CD4-positive, alpha-beta T cell treated with Interferon alpha-2 for 1 hour (primary cell): ENCODE data around the gene CEACAM18.
"Not testable (repeated sequence)": the region's sequence is repeated elsewhere in the genome, so short reads cannot be mapped to it uniquely, and the experiment has no call there.

Experiments
- DNase-seq, 2 donors: peaks; one replicate each; pipeline ENCODE4 v3.0.0-alpha.2; 2020 to 2022

CEACAM18 gene

GRCh38 chr19:51500931-51501330 lies 22.6 kb downstream of the CEACAM18 start:
- DNase-seq, result not testable (repeated sequence)

GRCh38 chr19:51501594-51502263 lies 23.4 kb downstream of the CEACAM18 start, which contains the start of gene SIGLEC12:
SIGLEC12 (minus strand) TSS chr19:51501800; CDS start chr19:51501733, 67 bp downstream.
- DNase-seq, result peak; percentile 29 to 66

GRCh38 chr19:51503286-51503817 lies 25.0 kb downstream of the CEACAM18 start:
- no peak for DNase-seq

GRCh38 chr19:51503896-51504295 lies 25.6 kb downstream of the CEACAM18 start:
- no peak for DNase-seq

GRCh38 chr19:51505904-51506303 lies 27.6 kb downstream of the CEACAM18 start:
- no peak for DNase-seq

GRCh38 chr19:51507192-51507591 lies 28.9 kb downstream of the CEACAM18 start:
- no peak for DNase-seq

- DNase-seq, result no peak
Measured at GRCh38 chr19:51507640-51508058, 29.3 kb downstream of the CEACAM18 start.

- no peak for DNase-seq
Measured at GRCh38 chr19:51508059-51508733, 29.9 kb downstream of the CEACAM18 start.

GRCh38 chr19:51509823-51510660 lies 31.7 kb downstream of the CEACAM18 start:
- DNase-seq, result no peak

- peak in 1 of 2 donors; percentile 24 for DNase-seq
Measured at GRCh38 chr19:51511353-51511752, 33.0 kb downstream of the CEACAM18 start.

GRCh38 chr19:51513968-51514367 lies 35.6 kb downstream of the CEACAM18 start:
- no peak for DNase-seq

GRCh38 chr19:51514866-51515481 lies 36.6 kb downstream of the CEACAM18 start:
- peak in 1 of 2 donors; percentile 60 for DNase-seq

- DNase-seq, result no peak
Measured at GRCh38 chr19:51520728-51521127, 42.4 kb downstream of the CEACAM18 start.

GRCh38 chr19:51521357-51521756 lies 43.0 kb downstream of the CEACAM18 start:
- DNase-seq, result no peak

GRCh38 chr19:51521781-51522180 lies 43.4 kb downstream of the CEACAM18 start:
- no peak for DNase-seq

GRCh38 chr19:51524666-51525264 lies 46.4 kb downstream of the CEACAM18 start:
- DNase-seq, result no peak

- DNase-seq, result no peak
Measured at GRCh38 chr19:51525651-51526050, 47.3 kb downstream of the CEACAM18 start.

- no peak for DNase-seq
Measured at GRCh38 chr19:51529301-51529700, 51.0 kb downstream of the CEACAM18 start.

GRCh38 chr19:51530616-51531015 lies 52.3 kb downstream of the CEACAM18 start:
- no peak for DNase-seq

- DNase-seq, result peak; percentile 40 to 72
Measured at GRCh38 chr19:51531349-51532315, 53.3 kb downstream of the CEACAM18 start, which contains the start of gene SIGLEC6. SIGLEC6 (minus strand) TSS chr19:51531670; CDS start chr19:51531648, 22 bp downstream.

GRCh38 chr19:51535535-51535934 lies 57.2 kb downstream of the CEACAM18 start:
- no peak for DNase-seq
